Cardiac fibroblast (primary cell): ENCODE results near the gene RAB36.

ENCODE experiments used
- DNase-seq, 2 donors: peaks; one replicate each; pipeline versions ENCODE4 v3.0.0 to v3.0.0-alpha.2; 2010; ENCODE audit warnings: low read depth in 2 of 2
- H3K4me3 ChIP-seq, 2 donors: replicated peaks in 1 of 2; 1 replicate in 1 of 2; 2 replicates in 1 of 2; pipeline ENCODE4 v1.5.1; 2011; ENCODE audit warnings: low read depth in 2 of 2, low read length in 2 of 2, mild to moderate bottlenecking in 2 of 2, moderate library complexity in 1 of 2
- TF ChIP-seq, protein P1 (sequence below): IDR thresholded peaks from one replicate; pipeline ENCODE4 v1.5.1; 2011; ENCODE audit warnings: low read depth, mild to moderate bottlenecking, low read length, inconsistent platforms

Gene RAB36

GRCh38 chr22:23182309-23183060 is 37.2 kb downstream of the RAB36 start:
- DNase-seq = no peak
- TF ChIP-seq, protein P1, sequence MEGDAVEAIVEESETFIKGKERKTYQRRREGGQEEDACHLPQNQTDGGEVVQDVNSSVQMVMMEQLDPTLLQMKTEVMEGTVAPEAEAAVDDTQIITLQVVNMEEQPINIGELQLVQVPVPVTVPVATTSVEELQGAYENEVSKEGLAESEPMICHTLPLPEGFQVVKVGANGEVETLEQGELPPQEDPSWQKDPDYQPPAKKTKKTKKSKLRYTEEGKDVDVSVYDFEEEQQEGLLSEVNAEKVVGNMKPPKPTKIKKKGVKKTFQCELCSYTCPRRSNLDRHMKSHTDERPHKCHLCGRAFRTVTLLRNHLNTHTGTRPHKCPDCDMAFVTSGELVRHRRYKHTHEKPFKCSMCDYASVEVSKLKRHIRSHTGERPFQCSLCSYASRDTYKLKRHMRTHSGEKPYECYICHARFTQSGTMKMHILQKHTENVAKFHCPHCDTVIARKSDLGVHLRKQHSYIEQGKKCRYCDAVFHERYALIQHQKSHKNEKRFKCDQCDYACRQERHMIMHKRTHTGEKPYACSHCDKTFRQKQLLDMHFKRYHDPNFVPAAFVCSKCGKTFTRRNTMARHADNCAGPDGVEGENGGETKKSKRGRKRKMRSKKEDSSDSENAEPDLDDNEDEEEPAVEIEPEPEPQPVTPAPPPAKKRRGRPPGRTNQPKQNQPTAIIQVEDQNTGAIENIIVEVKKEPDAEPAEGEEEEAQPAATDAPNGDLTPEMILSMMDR = no peak
- H3K4me3 ChIP-seq = peak overlapping the region; percentile 55 to 77

- peak overlapping the region; percentile 55 to 77 for H3K4me3 ChIP-seq
- TF ChIP-seq, protein P1 = no peak
- DNase-seq = peak; percentile 51 to 74
Observed at GRCh38 chr22:23183061-23183698, 37.9 kb downstream of the RAB36 start.

DNA sequence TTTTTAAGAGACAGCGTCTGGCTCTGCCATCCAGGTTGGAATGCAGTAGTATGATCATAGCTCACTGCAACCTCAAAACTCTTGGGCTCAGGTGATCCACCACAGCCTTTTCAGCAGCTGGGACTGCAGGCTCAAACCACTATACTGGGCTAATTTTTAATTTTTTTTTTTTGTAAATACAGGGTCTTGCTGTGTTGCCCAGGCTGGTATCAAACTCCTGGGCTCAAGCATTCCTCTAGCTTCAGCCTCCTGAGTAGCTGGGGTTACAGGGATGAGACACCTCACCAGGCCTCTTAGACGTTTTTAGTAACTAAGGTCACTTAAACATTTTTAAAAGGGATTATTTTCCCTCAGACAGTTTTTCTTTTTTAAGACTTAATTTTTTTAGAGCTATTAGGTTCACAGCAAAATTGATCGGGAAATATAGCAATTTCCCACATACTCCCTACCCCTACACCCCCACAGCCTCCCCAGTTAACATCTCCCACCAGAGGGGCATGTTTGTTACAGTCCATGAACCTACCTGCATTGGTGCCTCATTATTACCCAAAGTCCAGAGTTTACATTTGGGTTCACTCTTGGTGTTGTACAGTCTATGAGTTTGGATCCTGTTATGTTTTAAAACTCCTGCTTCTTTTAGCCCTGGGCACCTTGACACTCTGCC is 39.0 kb downstream of the RAB36 start:
- TF ChIP-seq, protein P1 = no peak
- H3K4me3 ChIP-seq = no peak overlapping the region
- no peak for DNase-seq

GRCh38 chr22:23184764-23185113 is 39.5 kb downstream of the RAB36 start:
- TF ChIP-seq, protein P1 = no peak
- no peak for DNase-seq
- no peak overlapping the region for H3K4me3 ChIP-seq

DNA sequence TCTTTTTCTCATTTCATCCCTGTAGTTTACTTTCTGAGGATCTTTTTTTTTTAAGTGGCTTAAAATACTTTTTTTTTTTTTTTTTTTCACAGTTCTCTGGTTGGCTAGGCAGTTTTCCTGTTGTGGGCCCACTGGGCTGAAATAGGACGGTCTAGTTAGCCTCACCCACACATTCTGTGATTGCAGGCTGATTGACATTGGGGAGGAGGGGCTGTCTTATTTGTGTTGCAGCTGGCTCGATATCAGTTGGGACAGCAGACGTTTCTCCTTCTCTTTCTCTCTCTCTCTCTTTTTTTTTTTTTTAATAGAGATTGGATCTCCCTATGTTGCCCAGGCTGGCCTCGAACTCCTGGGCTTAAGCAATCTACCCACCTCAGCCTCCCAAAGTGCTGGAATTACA is 41.9 kb downstream of the RAB36 start:
- H3K4me3 ChIP-seq = no peak overlapping the region
- TF ChIP-seq, protein P1 = no peak
- no peak for DNase-seq

- H3K4me3 ChIP-seq = no peak overlapping the region
- peak in 1 of 2 donors; percentile 62 for DNase-seq
- TF ChIP-seq, protein P1 = no peak
Observed at GRCh38 chr22:23187871-23188700, 42.8 kb downstream of the RAB36 start.
